B cell (primary cell): ENCODE results near the gene CAMK2D. TPM values are rescaled to one million over a fixed set of nuclear protein-coding genes. Genes with fewer than 3 reads are reported as not detected.

Experiments
- ATAC-seq: fragments of 200-7000 bp; cut with Tn5 transposase; one replicate; pipeline ENCODE4 v1.10.0; 2021; ENCODE audit warnings: low read depth, mild to moderate bottlenecking, moderate number of reproducible peaks, moderate library complexity
- CTCF ChIA-PET: fragments of 350-600 bp; sonication (Branson Sonifier 250); formaldehyde crosslinking; loops from one replicate; lab custom pipeline; 2021; ENCODE audit warnings: antibody characterized with exemption, inconsistent platforms; lab: Charles Lee
- POLR2A ChIA-PET: fragments of 350-600 bp; sonication (Branson Sonifier 250); formaldehyde crosslinking; loops from one replicate; lab custom pipeline; 2021; ENCODE audit warnings: antibody characterized with exemption; lab: Charles Lee
- DNase-seq: peaks from one replicate; pipeline ENCODE4 v3.0.0; 2013
- H2AFZ ChIP-seq: 2 replicates; pipeline ENCODE4 v1.6.1; 2012; ENCODE audit warnings: mild to moderate bottlenecking, low read depth, low read length; ENCODE audit not compliant: insufficient read depth, poor library complexity, severe bottlenecking
- H3K27ac ChIP-seq, 2 donors: 1 replicate in 1 of 2; 2 replicates in 1 of 2; pipeline ENCODE4 v1.5.1; 2012 to 2013; ENCODE audit warnings: low read length in 2 of 2, mild to moderate bottlenecking in 2 of 2, moderate library complexity in 1 of 2
- H3K27me3 ChIP-seq, 4 experiments: fragments of 200-600 bp in 1 of 4; sonication (generic) in 1 of 4; replicated peaks in 1 of 4; 1 replicate in 2 of 4; 2 replicates in 2 of 4; pipeline versions ENCODE4 v1.6.1 to v1.7.0; 2013 to 2016; ENCODE audit warnings: low read length in 3 of 4, mild to moderate bottlenecking in 2 of 4, mixed read lengths in 1 of 4, moderate library complexity in 1 of 4; ENCODE audit not compliant: insufficient read depth in 4 of 4, control insufficient read depth in 3 of 4; ENCODE audit errors: control extremely low read depth in 1 of 4
- H3K36me3 ChIP-seq, 2 experiments: replicated peaks in 1 of 2; 1 replicate in 1 of 2; 2 replicates in 1 of 2; pipeline versions ENCODE4 v1.6.1 to v1.7.1; 2013; ENCODE audit warnings: low read length in 1 of 2; ENCODE audit not compliant: insufficient read depth in 2 of 2, control insufficient read depth in 1 of 2; ENCODE audit errors: control extremely low read depth in 1 of 2, extremely low read depth in 1 of 2
- H3K4me1 ChIP-seq, 2 donors: fragments of 200-600 bp in 1 of 2; sonication (generic) in 1 of 2; 1 replicate in 1 of 2; 2 replicates in 1 of 2; pipeline versions ENCODE4 v1.5.1 to v1.6.1; 2013 to 2017; ENCODE audit warnings: low read length in 2 of 2; ENCODE audit not compliant: control insufficient read depth in 2 of 2, insufficient read depth in 2 of 2
- H3K4me2 ChIP-seq: replicated peaks from 2 replicates; pipeline ENCODE3; 2012; ENCODE audit warnings: mild to moderate bottlenecking, low read depth, low read length; ENCODE audit not compliant: poor library complexity, severe bottlenecking
- H3K4me3 ChIP-seq, 5 experiments: fragments of 200-600 bp in 1 of 5; sonication (generic) in 1 of 5; 1 replicate in 3 of 5; 2 replicates in 2 of 5; pipeline versions ENCODE4 v1.5.1 to v1.7.0; 2011 to 2016; ENCODE audit warnings: low read length in 4 of 5, mild to moderate bottlenecking in 4 of 5, low read depth in 2 of 5, control low read depth in 1 of 5, moderate library complexity in 1 of 5; ENCODE audit not compliant: insufficient read depth in 1 of 5; ENCODE audit errors: control extremely low read depth in 1 of 5, extremely low read depth in 1 of 5
- H3K79me2 ChIP-seq: fragments of 200-600 bp; sonication (generic); one replicate; pipeline ENCODE4 v1.6.0; 2016; ENCODE audit warnings: low read length; ENCODE audit not compliant: control insufficient read depth, insufficient read depth
- H3K9ac ChIP-seq: fragments of 200-600 bp; sonication (generic); 2 replicates; pipeline ENCODE4 v1.6.1; 2017; ENCODE audit warnings: mild to moderate bottlenecking, low read length, moderate library complexity
- H3K9me3 ChIP-seq, 3 donors: one replicate each; pipeline versions ENCODE4 v1.6.1 to v1.7.1; 2013; ENCODE audit warnings: low read length in 2 of 3; ENCODE audit not compliant: control insufficient read depth in 2 of 3, insufficient read depth in 1 of 3; ENCODE audit errors: control extremely low read depth in 1 of 3
- H4K20me1 ChIP-seq: 2 replicates; pipeline ENCODE4 v1.6.0; 2012; ENCODE audit warnings: mild to moderate bottlenecking, low read length; ENCODE audit not compliant: insufficient read depth, control insufficient read depth, poor library complexity, severe bottlenecking
- H3K27ac Mint-ChIP-seq: one replicate; pipeline ENCODE4 v1.8.0; 2021; ENCODE audit warnings: mixed read lengths
- H3K27me3 Mint-ChIP-seq: one replicate; pipeline ENCODE4 v1.8.0; 2021; ENCODE audit warnings: mixed read lengths
- H3K4me1 Mint-ChIP-seq: one replicate; pipeline ENCODE4 v1.8.0; 2021; ENCODE audit warnings: mixed read lengths
- H3K4me3 Mint-ChIP-seq: one replicate; pipeline ENCODE4 v1.8.0; 2021; ENCODE audit warnings: mixed read lengths
- H3K9me3 Mint-ChIP-seq: one replicate; pipeline ENCODE4 v1.8.0; 2022; ENCODE audit warnings: mixed read lengths; ENCODE audit not compliant: insufficient read depth
- EZH2 ChIP-seq: IDR thresholded peaks from 2 replicates; pipeline ENCODE4 v1.6.1; 2012; ENCODE audit warnings: borderline replicate concordance, low read depth, mild to moderate bottlenecking, moderate library complexity, low read length; ENCODE audit not compliant: insufficient read depth, poor library complexity, severe bottlenecking
- WGBS: methylation state at CpG from one replicate; pipeline ENCODE4 v1.1.5; 2013; ENCODE audit warnings: missing lambda C conversion rate; ENCODE audit not compliant: insufficient coverage; 5-methylcytosine and 5-hydroxymethylcytosine counted together
- intact Hi-C: fragments of 100-400 bp; cut with micrococcal nuclease; formaldehyde crosslinking; loops from one replicate; pipeline ENCODE4 v1.10.0; 2022
- polyA plus RNA-seq: library from polyadenylated mRNA; depleted of rRNA; stranded (reverse); fragments of >200 nt; gene quantifications from 2 replicates; pipeline ENCODE4 v1.2.3, GENCODE V29; 2012
- total RNA-seq, 2 donors: library from RNA; stranded (reverse); fragments of 120-200 nt in 1 of 2; gene quantifications; 1 replicate in 1 of 2; 2 replicates in 1 of 2; pipeline versions ENCODE4 v1.2.3 to v1.2.4, GENCODE V29; 2013 to 2022
- TF ChIP-seq, protein P1 (sequence below): fragments of 200-600 bp; IDR thresholded peaks from one replicate; pipeline ENCODE4 v1.8.0; 2022; ENCODE audit warnings: antibody characterized with exemption, mild to moderate bottlenecking

The CAMK2D gene
- total and polyA plus RNA-seq, 2 donors (not counting 1 experiment from before 2014, with no cell fraction given) = 26.3 to 57.0 TPM

GRCh38 chr4:113497154-113497884 lies 264.2 kb downstream of the CAMK2D start:
- Mint-ChIP-seq H3K4me1 (no peaks in the 10 kb centered on the region), H3K4me3 (no peak overlapping the region), H3K27ac (no peak overlapping the region), H3K27me3 (no peaks in the 10 kb centered on the region), H3K9me3 (peaks cover 4% of the 10 kb centered on the region)
- Histone ChIP-seq H3K9me3 (peaks cover 0 to 5% (median 0%) of the 10 kb centered on the region in 3 donors), H2AFZ (no peak overlapping the region), H3K79me2 (no peaks in the 10 kb centered on the region), H4K20me1 (no peaks in the 10 kb centered on the region), H3K36me3 (peaks cover 13 to 44% of the 10 kb centered on the region in 2 experiments), H3K27me3 (no peaks in the 10 kb centered on the region), H3K27ac (no peak overlapping the region), H3K9ac (no peak overlapping the region), H3K4me3 (no peak overlapping the region), H3K4me2 (no peak overlapping the region), H3K4me1 (no peaks in the 10 kb centered on the region)
- ChIA-PET CTCF (no interaction called here), POLR2A (no interaction called here)
- 100% methylated on average over 2 of the region's 3 CpGs for WGBS
- intact Hi-C loops = no loop called here
- DNase-seq = no peak
- TF ChIP-seq, protein P1, sequence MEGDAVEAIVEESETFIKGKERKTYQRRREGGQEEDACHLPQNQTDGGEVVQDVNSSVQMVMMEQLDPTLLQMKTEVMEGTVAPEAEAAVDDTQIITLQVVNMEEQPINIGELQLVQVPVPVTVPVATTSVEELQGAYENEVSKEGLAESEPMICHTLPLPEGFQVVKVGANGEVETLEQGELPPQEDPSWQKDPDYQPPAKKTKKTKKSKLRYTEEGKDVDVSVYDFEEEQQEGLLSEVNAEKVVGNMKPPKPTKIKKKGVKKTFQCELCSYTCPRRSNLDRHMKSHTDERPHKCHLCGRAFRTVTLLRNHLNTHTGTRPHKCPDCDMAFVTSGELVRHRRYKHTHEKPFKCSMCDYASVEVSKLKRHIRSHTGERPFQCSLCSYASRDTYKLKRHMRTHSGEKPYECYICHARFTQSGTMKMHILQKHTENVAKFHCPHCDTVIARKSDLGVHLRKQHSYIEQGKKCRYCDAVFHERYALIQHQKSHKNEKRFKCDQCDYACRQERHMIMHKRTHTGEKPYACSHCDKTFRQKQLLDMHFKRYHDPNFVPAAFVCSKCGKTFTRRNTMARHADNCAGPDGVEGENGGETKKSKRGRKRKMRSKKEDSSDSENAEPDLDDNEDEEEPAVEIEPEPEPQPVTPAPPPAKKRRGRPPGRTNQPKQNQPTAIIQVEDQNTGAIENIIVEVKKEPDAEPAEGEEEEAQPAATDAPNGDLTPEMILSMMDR = no peak
- no peak for TF ChIP-seq EZH2
- no peak for ATAC-seq

- peaks cover 0 to 5% (median 0%) of the 10 kb centered on the region in 3 donors for H3K9me3 ChIP-seq
- H3K27me3 Mint-ChIP-seq = no peaks in the 10 kb centered on the region
- H3K79me2 ChIP-seq = no peaks in the 10 kb centered on the region
- no peak overlapping the region for H3K4me2 ChIP-seq
- H3K4me1 ChIP-seq = no peaks in the 10 kb centered on the region
- peaks cover 13 to 44% of the 10 kb centered on the region in 2 experiments for H3K36me3 ChIP-seq
- H3K4me3 Mint-ChIP-seq = no peak overlapping the region
- whole genome bisulfite sequencing = 40% methylated on average over 2 of the region's 2 CpGs
- intact Hi-C loops = no loop called here
- H2AFZ ChIP-seq = no peak overlapping the region
- DNase-seq (no peak), ATAC-seq (no peak)
- peaks cover 4% of the 10 kb centered on the region for H3K9me3 Mint-ChIP-seq
- H3K27me3 ChIP-seq = no peaks in the 10 kb centered on the region
- no peak overlapping the region for H3K27ac Mint-ChIP-seq
- POLR2A ChIA-PET = no interaction called here
- no peak overlapping the region for H3K4me3 ChIP-seq
- no peak overlapping the region for H3K9ac ChIP-seq
- no peak overlapping the region for H3K27ac ChIP-seq
- TF ChIP-seq EZH2 = no peak
- TF ChIP-seq, protein P1 = no peak
- no peaks in the 10 kb centered on the region for H3K4me1 Mint-ChIP-seq
- CTCF ChIA-PET = no interaction called here
- H4K20me1 ChIP-seq = no peaks in the 10 kb centered on the region
Measured at GRCh38 chr4:113496698-113497097, 264.8 kb downstream of the CAMK2D start.
